Raji (cell line): ENCODE results near the gene TEX101.

ENCODE experiments used
- POLR2A ChIP-seq: IDR thresholded peaks from 2 replicates; pipeline ENCODE4 v1.6.1; 2011; ENCODE audit warnings: low read depth, low read length, control low read depth; ENCODE audit not compliant: insufficient read depth

The TEX101 gene, protein sequence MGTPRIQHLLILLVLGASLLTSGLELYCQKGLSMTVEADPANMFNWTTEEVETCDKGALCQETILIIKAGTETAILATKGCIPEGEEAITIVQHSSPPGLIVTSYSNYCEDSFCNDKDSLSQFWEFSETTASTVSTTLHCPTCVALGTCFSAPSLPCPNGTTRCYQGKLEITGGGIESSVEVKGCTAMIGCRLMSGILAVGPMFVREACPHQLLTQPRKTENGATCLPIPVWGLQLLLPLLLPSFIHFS

GRCh38 chr19:43414554-43414953 lies at the start of gene TEX101:
Gene TEX101 (plus strand): TSS chr19:43414890. CDS start chr19:43415920, 1,030 bp downstream.
- no peak for TF ChIP-seq POLR2A

DNA sequence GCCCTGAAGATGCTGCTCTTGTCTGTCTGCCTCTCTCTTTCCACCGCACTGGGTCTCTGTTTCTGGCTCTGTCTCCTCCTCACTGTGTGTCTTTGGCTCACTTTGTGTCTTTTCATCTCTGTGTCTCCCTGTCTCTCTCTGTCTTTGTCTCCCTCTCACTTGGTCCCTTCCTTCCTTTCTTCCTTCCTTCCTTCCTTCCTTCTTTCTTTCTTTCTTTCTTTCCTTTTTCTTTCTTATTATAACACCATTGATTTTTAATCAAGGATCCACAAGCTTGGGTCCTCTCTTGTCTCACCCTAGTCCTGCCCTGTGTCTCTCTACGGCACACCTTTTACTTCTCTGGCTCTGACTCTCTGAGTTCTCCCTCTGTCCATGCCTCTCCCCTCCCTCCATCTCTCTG lies 46.9 kb upstream of the TEX101 start:
- TF ChIP-seq POLR2A = no peak

DNA sequence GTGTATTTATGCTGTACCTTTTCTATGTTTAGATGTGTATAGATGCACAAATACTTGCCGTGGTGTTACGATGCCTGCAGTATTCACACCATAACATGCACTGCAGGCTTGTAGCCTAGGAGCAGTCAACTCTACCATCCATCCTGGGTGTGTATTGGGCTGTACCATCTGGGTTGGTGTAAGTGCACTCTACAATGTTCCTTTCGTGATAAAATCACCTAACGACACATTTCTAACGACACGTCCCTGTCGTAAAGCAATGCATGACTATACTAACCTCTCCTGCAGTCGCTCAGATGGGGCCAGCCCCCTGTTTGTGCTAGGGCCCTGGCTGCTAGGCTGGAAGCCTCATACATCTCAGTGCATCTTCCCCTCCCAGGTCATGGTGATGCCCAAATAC lies 42.8 kb upstream of the TEX101 start:
- TF ChIP-seq POLR2A = no peak

DNA sequence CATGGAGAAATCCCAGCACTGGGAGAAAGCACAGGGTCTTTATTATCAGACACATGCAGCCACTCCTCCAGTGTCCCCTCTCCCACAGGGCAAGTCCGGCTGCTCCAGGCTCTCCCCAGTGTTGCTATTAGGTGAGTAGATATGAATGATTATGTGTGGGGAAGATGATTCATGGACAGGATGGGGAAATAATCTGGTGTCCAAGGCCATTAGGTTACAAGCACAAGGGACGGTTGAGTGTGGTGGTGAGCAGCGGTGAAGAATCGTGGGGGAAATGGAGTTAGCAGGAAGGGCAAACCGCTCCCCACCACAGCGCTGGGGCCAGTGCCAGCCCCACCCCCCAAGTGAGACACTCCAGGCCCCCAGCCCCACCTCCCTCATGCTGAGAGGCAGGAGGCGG lies 42.2 kb upstream of the TEX101 start:
- no peak for TF ChIP-seq POLR2A

- TF ChIP-seq POLR2A = no peak
Observed at GRCh38 chr19:43380008-43380407, 34.7 kb upstream of the TEX101 start.

- TF ChIP-seq POLR2A = no peak
Observed at GRCh38 chr19:43380771-43381386, 33.8 kb upstream of the TEX101 start.

GRCh38 chr19:43395561-43395960 lies 19.1 kb upstream of the TEX101 start:
- TF ChIP-seq POLR2A = no peak

- TF ChIP-seq POLR2A = no peak
Observed at GRCh38 chr19:43406297-43406696, 8.4 kb upstream of the TEX101 start.

- no peak for TF ChIP-seq POLR2A
Observed at GRCh38 chr19:43407416-43408005, 7.2 kb upstream of the TEX101 start.

- TF ChIP-seq POLR2A = no peak
Observed at GRCh38 chr19:43408043-43408442, 6.6 kb upstream of the TEX101 start.

- TF ChIP-seq POLR2A = no peak
Observed at GRCh38 chr19:43409415-43409814, 5.3 kb upstream of the TEX101 start.

DNA sequence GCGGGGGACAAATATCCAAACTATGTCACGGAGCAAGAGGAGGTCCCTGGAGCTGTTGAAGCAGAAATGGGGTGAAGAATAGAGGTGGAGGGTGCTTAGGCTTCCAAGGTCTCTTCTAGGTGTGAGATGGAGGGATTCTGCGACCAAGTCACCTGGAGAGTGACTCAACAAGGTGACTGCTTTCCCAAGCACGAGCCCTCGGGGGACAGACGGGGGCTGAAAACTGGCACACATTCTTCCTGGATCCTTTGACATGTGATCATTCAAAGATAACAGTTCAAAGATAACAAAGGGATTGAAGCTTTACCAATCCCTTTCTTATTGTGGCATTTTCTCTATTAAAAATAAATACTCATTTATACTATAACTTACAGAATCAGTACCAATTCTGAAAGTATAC lies 2.2 kb upstream of the TEX101 start:
- no peak for TF ChIP-seq POLR2A

- no peak for TF ChIP-seq POLR2A
Observed at GRCh38 chr19:43416951-43417623, 2.4 kb downstream of the TEX101 start.

DNA sequence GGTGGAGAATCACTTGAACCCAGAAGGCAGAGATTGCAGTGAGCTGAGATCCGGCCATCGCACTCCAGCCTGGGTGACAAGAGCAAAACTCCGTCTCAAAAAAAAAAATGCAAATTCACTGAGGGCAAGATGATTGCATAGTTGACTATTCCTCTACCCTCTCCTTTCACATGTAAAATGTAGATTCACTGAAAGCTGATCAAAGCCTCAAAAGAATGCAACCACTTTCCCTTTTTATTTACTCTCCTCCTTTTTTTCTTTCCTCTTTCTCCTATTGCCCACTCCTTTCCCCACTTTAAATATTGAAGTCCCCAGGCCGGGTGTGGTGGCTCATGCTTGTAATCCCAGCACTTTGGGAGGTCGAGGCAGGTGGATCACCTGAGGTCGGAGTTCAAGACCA lies 6.3 kb downstream of the TEX101 start:
- TF ChIP-seq POLR2A = no peak

DNA sequence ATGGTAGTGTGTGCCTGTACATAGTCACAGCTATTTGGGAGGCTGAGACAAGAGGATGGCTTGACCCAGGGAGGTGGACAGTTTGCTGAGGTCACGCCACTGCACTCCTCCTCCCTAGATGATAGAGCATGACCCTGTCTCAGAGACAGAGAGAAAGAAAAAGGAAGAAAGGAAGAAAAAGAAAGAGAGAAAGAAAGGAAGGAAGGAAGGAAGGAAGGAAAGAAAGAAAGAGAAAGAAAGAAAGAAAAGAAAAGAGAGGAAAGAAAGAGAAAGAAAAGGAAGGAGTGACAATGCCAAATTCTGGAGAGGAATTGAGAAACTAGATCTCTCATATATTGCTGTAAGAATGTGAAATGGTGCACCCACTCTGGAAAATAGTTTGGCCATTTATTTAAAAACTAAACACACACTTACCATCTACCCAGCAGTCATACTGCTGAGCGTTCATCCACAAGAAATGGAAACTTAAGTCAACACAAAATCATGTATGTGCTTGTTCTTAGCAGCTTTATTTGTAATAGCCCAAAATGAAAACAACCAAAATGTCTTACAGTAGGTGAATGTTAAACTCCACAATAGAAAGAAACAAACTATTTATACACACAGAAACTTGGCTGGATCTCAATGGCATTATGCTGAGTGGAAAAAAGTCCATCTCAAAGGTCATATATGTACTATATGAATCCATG lies 7.5 kb downstream of the TEX101 start:
- TF ChIP-seq POLR2A = no peak

DNA sequence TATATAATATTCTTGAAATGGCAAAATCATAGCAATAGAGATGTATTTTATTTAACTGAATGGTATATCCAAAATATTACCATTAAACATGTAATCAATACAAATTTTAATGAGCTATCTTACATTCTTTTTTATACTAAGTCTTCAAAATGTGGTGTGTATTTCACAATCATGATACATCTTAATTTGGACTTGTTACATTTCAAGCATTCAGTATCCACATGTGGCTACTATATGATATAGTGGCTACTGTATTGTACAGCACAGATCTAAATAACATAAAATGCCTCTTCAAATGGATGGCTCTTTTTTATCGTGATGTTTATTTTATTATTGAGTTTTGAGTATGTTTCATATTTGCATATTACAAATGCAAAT lies 8.0 kb downstream of the TEX101 start:
- no peak for TF ChIP-seq POLR2A

DNA sequence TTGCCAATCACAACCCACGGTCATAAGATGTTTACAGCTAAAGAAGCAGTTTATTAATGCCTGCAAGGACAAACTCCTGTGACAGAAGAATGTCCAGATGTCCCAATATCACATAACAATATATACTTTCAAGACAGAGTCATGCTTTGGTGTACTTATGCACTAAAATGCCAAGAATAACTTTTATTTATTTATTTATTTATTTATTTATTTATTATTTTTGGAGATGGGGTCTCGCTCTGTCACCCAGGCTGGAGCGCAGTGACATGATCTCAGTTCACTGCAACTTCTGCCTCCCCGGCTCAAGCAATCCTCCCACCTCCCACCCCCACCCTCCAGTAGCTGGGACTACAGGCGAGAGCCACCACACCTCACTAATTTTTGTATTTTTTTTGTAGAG lies 9.1 kb downstream of the TEX101 start:
- TF ChIP-seq POLR2A = no peak
